GM18526 (cell line): Measurements from ENCODE around the gene ASPG.

Source experiments
- POLR2A ChIP-seq: IDR thresholded peaks from 3 replicates; pipeline ENCODE4 v1.6.1; 2011; ENCODE audit not compliant: insufficient read length; ENCODE audit errors: extremely low read depth

ASPG gene

DNA sequence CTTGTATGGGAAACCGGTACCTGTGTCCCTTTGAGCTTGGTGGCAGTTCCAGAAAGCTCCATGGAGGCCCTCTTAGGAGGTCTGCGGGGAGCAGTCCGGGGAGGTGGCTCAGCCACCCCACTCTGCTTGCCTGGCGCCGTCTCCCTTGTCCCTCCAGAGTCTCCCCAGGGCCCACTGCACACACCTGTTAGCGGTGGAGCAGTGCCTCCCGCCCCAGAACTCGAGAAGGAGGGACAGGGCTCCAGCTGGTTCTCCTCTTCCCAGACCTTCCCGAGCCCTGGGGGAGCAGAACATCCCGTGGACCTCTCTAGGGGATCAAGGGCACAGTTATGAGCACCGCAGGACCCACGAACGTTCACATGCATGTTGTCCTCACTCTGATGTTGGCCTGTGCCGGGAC is 10.8 kb downstream of the ASPG start:
- no peak for TF ChIP-seq POLR2A

DNA sequence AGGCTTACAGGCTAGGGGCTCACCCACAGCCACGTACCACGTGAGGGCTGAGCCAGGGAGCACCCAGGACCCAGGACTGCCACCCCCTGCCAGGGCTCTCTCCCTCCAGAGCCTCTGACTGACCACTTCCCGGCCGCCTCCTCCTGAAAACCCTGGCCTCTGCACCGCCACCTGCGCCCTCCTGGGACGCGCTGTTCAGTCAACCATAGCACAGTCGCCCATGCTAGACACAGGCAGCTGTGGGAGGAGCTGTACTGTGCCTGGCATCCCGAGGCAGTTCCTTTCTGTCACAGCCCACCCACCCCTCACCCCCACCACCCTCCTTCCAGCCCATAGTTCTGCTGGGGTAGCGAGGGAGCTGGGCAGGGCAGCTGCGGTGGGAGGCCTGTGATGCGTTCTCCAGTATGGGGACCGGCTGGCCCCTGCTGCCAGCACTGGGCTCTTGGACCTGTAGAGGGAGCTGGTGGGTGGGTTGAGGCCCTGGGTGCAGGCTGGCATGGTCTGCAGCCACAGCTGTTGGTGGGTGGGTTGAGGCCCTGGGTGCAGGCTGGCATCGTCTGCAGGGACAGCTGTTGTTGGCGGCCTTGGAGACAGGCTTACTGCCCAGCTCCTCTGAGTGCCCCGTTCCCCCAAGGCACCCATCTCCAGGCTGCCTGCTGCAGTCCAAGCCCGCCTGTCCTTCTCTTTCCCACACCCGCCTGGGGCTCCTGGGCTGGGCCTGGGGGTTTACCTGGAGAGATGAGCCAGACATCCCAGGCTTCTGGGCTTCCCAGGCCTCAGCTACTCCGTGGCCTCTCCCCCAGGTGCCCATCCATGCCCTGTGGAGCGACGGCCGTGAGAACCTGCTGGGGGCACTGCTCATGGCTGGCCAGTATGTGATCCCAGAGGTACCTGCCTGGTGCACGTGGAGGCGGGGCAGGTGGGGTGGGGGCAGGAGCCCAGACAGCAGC is 11.5 kb downstream of the ASPG start:
- no peak for TF ChIP-seq POLR2A

DNA sequence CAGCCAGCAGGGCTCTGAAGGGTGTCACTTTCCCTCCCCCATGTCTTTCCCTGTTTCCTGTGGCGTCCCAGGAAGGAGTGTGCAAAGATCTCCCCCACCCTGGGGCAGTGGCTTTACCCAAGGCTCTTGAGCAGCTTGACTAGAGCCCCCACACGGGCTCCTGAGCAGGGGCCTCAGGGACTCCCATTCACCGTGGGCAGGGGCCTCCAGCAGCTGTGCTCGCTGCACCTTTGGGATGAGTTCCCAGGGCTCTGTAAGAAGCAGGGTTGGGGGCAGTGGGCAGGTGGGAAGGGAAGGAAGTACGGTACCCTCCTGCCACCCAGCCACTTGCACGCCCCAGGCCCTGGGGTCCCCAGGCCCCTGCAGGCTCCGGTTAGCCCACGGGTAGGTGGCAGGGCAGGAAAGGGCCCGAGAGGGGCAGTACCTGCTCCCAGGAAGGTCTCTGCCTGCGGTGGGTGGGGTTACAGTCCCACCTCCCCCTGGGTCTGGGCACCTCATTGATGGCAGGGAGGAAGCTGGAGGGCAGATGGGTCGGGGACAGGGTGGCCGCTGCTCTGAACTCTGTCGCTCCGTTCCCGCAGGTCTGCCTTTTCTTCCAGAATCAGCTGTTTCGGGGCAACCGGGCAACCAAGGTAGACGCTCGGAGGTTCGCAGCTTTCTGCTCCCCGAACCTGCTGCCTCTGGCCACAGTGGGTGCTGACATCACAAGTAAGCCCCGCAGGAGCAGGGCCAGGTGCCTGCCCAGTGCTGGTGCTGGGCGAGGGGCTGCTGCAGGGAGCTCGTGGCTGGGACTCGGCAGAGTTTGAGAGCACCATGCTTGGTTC is 13.0 kb downstream of the ASPG start:
- no peak for TF ChIP-seq POLR2A

DNA sequence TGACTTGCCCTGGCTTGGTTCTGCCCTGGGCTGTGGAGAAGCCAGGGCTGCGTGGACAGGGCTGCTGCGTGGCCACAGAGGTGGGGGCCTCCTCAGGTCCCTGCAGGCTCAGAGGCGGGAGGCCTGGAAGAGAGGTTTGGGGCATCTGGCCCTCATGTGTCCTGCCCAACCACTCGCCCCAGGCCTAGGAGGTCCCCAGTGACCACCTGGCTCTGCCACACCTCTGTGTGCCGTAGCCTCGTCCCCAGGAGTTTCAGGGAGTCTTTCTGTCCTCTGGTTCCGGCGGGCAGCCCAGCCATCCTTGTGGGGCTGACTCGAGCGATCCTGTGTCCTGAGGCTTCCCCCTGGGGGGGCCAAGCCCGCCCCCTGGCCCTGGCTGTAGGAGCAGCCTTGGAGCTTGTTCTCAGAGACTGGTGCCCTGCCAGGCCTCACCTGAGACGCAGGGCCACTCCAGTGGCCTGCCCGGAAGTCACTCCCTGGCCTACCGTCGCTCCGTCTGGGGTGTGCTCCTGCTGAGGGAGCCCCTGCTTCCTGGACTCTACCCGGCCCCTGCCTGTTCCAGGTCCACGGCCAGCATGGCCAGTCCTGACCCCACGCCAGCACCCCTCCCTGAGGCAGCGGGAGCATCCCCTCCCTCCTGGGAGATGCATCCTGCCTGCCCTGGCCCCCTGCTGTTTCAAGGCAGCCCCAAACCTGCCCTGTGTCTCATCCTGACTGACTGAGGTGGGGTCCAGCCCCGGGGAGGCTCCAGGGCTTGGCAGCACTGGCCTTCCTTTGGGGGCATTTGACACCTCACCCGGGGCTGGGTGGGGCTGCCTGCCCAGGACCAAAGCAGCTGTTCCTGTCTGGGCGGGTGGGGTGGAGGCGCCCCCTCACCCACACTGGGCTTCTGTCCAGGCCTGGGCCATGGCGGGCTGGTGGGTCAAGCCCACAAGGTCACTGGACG is 13.9 kb downstream of the ASPG start:
- TF ChIP-seq POLR2A, result no peak

DNA sequence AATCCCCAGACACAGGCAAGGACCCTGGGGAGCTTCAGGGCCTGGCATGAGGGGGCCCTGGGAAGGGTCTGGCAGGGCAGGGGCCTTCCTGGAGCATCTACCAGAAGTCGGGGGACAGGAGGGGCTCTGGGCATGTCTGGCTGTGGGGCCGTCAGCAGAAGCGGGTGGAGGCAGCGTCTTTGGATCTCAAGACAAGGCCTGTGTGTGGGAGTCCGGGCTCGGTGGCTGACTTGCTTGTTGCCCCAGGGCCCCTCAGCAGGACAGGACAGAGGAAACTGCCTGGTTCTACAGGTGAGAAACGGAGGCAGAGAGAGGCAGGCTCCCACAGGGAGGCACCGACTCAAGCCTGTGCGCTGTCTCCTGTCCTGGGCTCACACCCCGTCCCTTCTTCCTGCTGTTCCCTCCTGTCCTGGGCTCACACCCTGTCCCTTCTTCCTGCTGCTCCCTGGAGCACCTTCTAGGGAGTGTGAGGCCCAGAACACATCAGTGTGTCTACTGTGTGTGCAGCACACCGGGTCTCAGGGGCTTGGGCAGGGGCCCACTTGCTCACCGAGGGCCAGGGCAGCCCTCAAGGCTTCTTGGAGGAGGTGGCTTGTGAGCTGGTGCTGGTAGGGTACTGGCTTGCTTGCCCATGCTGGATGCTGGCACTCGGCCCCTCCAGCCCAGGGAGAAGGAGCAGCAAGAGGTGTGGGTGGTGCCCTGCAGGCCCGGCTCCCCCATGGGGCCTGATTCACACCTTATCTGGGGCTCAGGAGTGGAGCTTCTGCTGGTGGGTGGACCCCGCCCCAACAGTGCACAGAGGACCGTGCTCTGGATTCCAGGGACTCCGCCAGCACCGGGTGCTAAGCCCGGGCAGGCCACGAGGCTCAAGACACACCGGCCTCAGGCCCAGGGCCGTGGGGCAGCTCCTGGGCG is 14.9 kb downstream of the ASPG start:
- no peak for TF ChIP-seq POLR2A

DNA sequence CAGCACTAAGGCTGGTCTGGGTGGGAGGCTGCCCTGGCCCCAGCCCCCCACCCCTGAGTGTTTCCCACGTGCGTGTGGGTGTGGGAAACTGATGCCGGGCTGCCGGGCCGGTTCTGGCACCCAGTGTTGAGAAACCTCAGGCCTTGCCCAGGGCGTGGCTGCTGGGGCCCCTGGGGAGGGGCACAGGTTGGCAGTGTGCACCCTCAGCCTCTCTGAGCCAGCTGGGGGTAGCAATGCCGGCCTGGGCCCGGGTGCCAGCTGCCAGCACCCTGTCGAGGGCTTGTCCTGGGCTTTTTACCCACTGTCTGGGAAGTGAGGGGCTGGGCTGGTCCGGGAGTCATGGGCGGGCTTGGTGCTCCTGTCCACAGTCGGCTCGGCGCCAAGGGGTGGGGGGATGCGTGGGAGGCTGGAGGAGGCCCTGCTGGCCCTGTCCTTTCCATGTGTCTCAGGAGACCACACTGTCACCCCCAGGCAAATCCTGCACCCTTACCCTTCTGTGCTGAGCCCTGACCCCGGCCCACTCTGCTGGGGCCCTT is 15.7 kb downstream of the ASPG start:
- TF ChIP-seq POLR2A, result no peak

DNA sequence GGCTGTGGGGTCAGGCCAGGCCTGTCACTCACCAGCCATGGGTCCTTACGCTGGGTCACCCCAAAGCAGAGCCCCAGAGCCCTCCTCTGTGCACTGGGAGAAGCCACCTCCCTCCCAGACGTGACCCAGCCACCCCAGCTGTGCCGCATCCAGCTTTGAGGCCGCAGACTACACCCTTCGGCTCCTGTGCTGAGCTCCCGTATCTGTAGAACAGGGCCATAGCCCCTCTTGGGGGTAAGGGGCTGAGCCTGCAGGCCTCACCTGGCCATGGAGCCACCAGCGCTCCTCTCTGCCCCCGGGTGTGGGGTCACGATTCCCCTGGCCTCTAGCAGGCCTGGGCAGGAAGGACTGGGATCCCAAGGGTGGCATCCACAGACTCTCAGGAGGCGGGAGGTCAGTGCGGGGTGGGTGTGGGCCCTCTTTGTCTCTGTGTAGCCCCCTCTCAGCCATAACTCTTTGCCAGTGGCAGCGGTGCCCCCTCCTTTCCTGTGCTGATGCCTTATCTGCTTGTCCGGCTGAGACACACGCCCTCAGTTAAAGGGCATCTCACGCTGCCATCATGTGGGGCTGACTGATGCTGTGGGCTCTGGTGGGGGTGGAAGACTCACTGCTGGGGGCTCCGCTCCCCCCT is 16.3 kb downstream of the ASPG start:
- TF ChIP-seq POLR2A, result no peak

DNA sequence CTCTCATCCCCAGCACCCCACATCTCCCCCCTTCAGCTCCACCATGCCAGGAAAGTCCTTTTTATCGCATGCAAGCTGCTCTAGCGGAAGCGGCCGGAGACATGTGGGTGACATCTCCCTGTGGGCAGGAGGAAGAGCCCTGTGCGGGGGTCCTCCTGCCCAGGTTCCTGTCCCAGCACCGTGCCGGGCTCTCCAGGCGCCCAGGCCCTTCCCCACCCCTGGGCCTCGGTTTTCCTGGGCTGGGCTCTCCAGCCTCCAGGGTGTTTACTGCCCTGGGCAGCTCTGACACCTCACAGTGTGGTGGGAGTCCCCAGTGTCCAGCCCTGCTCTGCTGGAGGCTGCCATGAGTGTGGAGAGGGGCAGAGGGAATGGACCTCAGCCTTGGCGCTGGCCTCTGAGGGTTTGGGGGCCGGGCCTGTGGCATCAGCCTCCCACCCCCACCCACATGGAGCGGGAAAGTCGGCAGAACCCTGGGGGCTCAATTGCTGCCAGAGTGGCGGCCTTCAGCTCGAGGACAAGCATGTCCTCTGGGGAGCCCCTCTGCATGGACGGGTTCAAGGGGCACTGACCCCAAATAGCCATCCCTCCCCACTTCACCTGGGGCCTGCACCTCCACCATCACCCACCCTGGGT is 16.9 kb downstream of the ASPG start:
- no peak for TF ChIP-seq POLR2A

DNA sequence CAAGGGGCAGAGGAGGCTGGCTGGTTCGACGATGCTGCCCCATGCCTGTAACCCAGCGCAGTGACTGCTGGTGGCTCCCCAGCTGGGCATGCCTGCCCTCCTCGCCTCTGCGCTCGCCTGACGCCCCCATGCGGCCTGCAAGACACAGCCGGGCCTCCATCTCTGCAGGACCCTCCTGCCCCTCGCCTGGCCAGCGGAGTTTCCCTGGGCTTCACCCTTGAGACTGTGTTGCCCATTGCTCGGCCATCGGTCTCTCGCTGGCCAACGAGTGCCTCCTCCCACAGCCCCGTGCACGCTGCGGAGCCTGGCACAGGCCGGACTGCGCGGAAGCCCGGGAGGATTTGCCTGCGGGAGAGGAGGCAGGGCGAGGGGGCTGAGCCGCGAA is 17.6 kb downstream of the ASPG start:
- no peak for TF ChIP-seq POLR2A

DNA sequence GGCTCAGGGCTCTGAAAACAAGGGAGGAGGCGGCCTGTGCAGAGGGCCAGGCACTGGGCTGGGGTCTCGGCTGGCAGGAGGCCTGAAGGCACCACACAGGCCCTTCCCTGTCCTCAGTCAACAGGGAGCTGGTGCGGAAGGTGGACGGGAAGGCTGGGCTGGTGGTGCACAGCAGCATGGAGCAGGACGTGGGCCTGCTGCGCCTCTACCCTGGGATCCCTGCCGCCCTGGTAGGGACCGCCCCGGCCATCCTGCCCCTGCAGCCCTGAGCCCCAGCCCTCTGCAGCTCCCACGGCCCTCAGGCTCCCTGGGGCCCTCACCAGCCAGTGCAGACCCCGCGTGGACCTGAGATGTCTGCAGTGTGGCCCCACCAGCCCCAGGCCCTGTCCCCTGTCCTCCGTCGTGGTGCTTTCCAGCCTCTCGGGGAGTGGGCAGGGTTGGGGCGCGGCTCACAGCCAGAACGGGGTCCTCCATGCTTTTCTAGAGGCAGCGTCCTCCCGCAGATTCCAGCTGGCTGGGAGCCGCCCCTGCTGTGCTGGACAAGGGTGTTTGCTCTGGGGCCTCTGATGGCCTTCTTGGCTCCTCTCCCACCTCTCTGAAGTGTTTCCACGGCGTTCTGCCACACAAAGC is 18.1 kb downstream of the ASPG start:
- no peak for TF ChIP-seq POLR2A

DNA sequence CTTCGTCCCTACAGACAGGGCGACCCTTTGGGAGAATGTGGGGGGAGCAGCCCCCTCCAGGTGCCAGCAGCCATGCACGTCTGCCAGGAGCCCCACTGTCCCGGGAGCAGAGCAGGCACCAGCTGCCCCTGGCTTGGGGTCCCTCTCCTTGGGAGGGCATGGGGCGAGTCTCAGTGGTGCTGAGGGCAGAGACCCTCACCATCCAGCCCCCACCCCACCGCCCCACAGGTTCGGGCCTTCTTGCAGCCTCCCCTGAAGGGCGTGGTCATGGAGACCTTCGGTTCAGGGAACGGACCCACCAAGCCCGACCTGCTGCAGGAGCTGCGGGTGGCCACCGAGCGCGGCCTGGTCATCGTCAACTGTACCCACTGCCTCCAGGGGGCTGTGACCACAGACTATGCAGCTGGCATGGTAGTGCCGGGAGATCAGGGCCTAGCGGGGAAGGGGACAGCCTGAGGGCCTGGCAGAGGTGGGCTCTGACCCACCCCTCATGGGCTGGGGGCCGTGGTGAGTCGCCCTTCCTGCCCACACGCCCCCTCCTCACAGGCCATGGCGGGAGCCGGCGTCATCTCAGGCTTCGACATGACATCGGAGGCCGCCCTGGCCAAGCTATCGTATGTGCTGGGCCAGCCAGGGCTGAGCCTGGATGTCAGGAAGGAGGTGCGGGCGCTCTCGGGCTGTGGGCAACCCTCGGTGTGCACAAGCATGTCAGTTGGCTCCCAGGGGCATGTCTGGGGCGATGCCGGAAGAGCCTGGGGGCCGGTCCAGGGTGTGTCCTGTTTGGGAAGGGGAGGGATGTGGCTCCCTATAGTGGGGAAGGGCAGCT is 18.8 kb downstream of the ASPG start:
- TF ChIP-seq POLR2A, result no peak
